ENCODE results near the gene RNF19B.
"Not testable (repeated sequence)": the region's sequence is repeated elsewhere in the genome, so short reads cannot be mapped to it uniquely, and the experiment has no call there.

RNF19B gene

DNA sequence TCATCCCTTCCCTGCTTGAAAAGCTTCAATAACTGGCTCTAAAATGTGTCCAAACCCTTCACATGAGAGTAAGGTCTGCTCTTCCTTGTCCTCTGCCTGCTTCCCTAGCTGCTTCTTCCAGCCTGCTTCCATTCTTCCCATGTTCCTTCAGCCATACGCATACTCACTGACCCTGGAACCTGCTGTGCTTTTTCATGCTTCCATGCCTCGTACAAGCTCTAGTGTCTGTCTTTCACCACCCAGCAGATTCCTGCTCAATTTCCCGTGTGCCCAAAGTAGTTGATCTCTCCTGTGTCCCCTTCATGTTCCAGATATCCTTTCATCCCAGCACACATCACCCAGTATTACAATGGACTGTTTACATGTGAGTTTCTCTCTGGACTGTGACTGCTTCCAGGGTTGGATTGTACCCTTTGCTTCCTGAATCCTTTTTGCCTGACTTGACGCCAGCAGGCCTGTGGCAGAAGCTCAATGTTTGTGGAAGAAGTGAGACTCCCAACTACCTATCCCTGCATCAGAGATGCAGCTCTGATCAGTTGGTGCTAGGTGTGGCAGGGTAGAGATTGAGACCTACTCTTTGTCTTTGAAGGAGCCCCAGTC lies 35.9 kb upstream of the RNF19B start:
- Mint-ChIP-seq H3K9me3 (no peaks in the 10 kb centered on the region), H3K4me3 (no peak overlapping the region), H3K27me3 (no peaks in the 10 kb centered on the region), H3K4me1 (peaks cover 19% of the 10 kb centered on the region), H3K27ac (no peak overlapping the region)
- DNase-seq (no peak), ATAC-seq (no peak)

DNA sequence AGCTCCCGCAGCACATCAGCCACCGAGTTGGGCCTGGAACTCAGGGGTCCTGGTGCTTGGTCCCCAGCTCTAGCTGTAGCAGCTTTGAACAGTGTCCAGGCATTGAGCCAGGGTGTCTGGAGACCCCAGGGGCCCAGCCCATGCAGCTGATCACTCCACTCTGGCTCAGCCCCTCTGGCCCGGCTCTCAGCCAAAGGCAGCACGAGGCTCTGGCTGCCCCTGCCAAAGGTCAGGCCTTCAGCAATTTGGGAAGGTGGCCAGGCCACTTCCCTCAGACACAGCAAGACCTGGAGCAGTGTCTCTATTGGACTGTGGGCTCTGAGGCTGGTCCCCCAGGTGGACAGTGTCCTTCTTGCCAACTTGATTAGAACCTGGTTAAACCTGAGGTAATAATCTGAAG lies 34.4 kb upstream of the RNF19B start:
- Mint-ChIP-seq H3K27ac (no peak overlapping the region), H3K4me1 (peaks cover 10% of the 10 kb centered on the region)

DNA sequence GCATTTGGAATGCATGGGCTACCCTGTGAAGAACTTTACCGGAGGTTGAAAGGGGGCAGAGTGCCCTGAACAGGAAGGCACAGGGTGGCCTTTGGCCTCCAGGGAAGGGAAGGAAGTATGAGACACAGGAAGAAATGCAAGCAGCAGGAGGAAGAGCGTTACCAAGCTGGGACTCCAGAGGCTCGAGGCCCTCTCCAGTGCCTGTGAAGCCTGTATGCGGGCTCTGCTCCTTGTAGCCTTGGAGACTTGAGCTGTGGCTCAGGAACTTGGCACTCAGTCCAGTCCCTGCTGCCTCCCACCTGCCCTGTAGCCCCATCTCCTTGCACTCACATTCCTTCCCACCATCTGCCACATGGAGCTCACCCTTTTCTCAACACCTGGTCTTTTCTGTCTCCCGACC lies 33.5 kb upstream of the RNF19B start:
- DNase-seq (no peak), ATAC-seq (no peak)
- Mint-ChIP-seq H3K9me3 (no peaks in the 10 kb centered on the region), H3K4me3 (no peak overlapping the region), H3K27me3 (no peaks in the 10 kb centered on the region), H3K27ac (peak overlapping the region in 1 of 2 donors; percentile 17), H3K4me1 (peaks cover 19% of the 10 kb centered on the region)

More for the DNA sequence above, 34.4 kb upstream of the RNF19B start:
- Mint-ChIP-seq H3K4me3 (no peak overlapping the region), H3K9me3 (no peaks in the 10 kb centered on the region), H3K27me3 (no peaks in the 10 kb centered on the region)
- no peak for ATAC-seq
- DNase-seq: no peak

DNA sequence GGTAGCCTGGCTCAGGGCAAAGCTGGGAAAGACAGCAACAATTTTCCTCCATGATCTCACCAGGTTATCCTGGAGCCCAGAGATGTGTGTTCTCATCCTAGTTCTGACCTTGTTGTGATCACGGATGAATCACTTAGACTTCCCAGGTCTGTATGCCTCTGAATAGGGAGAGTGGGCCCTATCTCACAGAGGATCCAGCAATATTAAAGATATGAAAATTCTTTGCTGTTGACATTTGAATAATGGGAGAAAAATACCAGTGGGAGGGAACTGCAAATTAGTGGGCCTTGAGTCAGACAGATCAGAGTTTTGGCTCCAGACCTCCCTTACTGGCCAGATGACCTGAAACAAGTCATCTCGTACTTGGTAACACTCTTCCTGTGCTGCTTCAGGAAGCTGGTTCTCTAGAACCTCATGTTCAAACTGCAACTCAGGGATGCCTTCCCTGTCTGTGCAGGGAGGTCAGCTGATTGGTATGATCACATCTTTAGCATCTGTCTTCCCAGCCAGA lies 32.8 kb upstream of the RNF19B start:
- no peaks in the 10 kb centered on the region for H3K27me3 Mint-ChIP-seq
- ATAC-seq: no peak
- H3K4me1 Mint-ChIP-seq: peaks cover 26% of the 10 kb centered on the region

DNA sequence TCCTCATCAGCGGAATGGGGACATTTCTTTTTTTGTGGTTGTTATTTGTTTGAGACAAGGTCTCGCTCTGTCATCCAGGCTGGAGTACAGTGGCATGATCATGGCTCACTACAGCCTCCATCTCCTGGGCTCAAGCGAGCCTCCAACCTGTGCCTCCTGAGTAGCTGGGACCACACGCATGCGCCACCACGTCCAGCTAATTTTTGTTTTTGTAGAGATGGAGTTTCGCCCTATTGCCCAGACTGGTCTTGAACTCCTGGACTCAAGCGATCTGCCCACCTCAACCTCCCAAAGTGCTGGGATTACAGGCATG lies 28.7 kb upstream of the RNF19B start:
- Mint-ChIP-seq H3K4me3 (peak overlapping the region in 1 of 2 donors; percentile 6), H3K4me1 (peaks cover 59% of the 10 kb centered on the region)
- not testable (repeated sequence) for H3K9me3 Mint-ChIP-seq, ATAC-seq, H3K27ac Mint-ChIP-seq, DNase-seq, H3K27me3 Mint-ChIP-seq

More for the DNA sequence above, 32.8 kb upstream of the RNF19B start:
- H3K9me3 Mint-ChIP-seq: no peaks in the 10 kb centered on the region
- no peak overlapping the region for H3K4me3 Mint-ChIP-seq
- H3K27ac Mint-ChIP-seq: peak overlapping the region in 1 of 2 donors; percentile 17
- DNase-seq: no peak

DNA sequence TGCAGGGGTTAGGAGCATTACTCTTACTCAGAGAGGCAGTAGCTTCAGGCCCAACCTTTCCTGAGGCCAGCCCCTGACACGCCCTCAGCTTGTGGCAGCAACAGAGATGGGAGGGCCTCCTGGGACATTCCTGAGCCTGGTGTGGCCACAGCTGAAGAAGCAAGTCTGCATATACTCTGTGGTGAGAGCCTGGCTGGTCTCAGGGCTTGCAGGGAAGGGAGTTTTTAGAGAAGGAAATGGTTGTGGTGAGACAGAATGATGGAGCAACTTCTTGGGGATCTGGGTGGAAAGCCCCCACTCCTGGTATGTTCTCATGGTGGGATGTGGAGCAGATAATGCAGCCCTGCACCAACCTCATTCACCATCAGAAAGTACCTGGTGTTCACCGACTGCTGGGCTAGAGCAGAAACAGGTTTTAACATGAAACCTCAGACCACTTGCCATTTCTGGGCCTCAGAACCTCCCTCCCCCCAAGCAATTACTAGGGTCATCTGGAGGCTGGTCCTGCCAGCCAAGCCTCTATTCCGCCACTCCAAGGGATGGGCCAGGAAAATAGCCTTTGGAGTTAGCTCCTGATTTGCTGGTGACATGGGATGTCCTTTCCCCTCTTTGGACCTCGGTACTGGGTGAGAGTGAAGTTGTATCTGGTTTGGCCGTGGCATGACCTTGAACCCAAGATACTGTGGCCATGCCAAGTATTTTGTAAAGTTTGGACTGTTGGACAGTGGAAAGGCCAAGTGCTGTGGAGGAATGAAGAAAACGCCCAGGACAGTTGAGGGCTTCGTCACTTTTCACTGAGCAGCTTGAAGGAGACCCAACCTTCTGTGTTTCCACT lies 28.1 kb upstream of the RNF19B start:
- DNase-seq (peak; percentile 71 to 94), ATAC-seq (peak; percentile 97)
- Mint-ChIP-seq H3K4me3 (peak overlapping the region; percentile 48 to 67), H3K27me3 (no peaks in the 10 kb centered on the region), H3K9me3 (no peaks in the 10 kb centered on the region), H3K4me1 (peaks cover 54% of the 10 kb centered on the region), H3K27ac (peak overlapping the region; percentile 36 to 84)

DNA sequence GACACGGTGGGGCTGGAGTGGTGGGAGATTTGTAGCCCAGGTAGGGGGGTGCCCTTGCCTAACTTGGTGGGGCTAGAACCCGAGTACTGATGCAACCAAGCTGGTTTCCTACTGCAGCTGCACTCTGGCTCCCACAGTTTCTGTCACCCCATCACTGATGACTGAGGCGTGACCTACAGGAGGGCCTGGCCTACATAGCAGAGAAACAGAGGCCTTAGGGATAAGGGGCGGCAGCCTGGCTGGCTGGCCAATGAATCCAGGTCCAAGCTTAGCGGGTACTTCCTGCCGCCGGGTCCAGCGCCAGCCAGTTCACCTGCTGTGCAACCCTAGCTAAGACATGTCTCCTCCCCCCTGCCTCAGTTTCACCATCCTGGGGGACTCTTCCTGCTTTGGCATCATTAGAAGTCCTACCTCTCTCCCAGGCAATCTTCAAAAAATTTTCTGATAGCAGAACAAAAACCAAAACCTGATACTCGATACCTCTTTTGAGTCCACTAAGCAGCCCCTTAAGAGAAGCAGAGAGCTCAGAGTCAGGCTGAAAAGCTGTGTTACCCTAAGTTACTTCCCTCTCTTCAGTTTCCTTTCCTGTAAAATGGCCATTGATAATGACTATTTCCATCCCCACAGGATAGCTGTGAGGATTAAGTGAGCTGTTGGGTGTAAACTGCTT lies 27.3 kb upstream of the RNF19B start:
- H3K4me1 Mint-ChIP-seq: peaks cover 52% of the 10 kb centered on the region
- no peak for ATAC-seq
- peak overlapping the region; percentile 48 to 67 for H3K4me3 Mint-ChIP-seq
- H3K9me3 Mint-ChIP-seq: no peaks in the 10 kb centered on the region
- DNase-seq: peak in 1 of 2 donors; percentile 19
- peak overlapping the region; percentile 36 to 84 for H3K27ac Mint-ChIP-seq
- H3K27me3 Mint-ChIP-seq: no peaks in the 10 kb centered on the region

DNA sequence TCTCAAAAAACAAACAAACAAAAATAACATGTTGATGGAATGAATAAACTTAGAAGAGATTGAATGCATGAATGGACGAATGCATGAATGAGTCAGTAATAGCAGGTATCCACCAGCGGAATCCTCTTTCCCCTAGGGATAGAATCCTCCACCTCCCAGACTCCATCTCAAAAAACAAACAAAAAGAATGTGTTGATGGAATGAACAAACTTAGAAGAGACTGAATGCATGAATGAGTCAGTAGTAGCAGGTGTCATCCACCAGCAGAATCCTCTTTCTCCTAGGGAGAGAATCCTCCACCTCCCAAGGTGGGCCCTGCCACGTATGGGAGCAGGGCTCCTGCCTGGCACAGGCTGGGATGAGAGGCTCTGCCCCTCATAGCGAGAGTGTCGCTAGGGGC lies 26.8 kb upstream of the RNF19B start:
- H3K27me3 Mint-ChIP-seq: no peaks in the 10 kb centered on the region
- DNase-seq: no peak
- H3K27ac Mint-ChIP-seq: no peak overlapping the region
- no peak overlapping the region for H3K4me3 Mint-ChIP-seq
- H3K4me1 Mint-ChIP-seq: peaks cover 52% of the 10 kb centered on the region
- no peaks in the 10 kb centered on the region for H3K9me3 Mint-ChIP-seq
- ATAC-seq: no peak

DNA sequence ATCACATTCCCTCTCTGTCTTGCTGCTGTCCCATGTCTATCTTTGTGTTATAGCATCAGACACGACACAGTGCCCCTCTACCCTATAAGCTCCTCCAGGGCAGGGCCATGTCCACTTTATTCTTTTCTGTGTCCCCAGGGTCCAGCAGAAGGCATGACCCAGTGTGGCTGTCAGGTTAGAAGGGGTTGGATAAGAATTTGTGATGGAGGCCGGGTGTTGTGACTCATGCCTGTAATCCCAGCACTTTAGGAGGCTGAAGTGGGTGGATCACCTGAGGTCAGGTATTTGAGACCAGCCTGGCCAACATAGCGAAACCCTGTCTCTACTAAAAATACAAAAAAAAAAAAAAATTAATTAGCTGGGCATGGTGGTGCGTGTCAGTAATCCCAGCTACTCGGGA lies 26.3 kb upstream of the RNF19B start:
- peaks cover 52% of the 10 kb centered on the region for H3K4me1 Mint-ChIP-seq
- no peak for ATAC-seq
- H3K4me3 Mint-ChIP-seq: no peak overlapping the region
- DNase-seq: no peak
- peak overlapping the region in 1 of 2 donors; percentile 30 for H3K27ac Mint-ChIP-seq
- H3K27me3 Mint-ChIP-seq: no peaks in the 10 kb centered on the region
- H3K9me3 Mint-ChIP-seq: no peaks in the 10 kb centered on the region

DNA sequence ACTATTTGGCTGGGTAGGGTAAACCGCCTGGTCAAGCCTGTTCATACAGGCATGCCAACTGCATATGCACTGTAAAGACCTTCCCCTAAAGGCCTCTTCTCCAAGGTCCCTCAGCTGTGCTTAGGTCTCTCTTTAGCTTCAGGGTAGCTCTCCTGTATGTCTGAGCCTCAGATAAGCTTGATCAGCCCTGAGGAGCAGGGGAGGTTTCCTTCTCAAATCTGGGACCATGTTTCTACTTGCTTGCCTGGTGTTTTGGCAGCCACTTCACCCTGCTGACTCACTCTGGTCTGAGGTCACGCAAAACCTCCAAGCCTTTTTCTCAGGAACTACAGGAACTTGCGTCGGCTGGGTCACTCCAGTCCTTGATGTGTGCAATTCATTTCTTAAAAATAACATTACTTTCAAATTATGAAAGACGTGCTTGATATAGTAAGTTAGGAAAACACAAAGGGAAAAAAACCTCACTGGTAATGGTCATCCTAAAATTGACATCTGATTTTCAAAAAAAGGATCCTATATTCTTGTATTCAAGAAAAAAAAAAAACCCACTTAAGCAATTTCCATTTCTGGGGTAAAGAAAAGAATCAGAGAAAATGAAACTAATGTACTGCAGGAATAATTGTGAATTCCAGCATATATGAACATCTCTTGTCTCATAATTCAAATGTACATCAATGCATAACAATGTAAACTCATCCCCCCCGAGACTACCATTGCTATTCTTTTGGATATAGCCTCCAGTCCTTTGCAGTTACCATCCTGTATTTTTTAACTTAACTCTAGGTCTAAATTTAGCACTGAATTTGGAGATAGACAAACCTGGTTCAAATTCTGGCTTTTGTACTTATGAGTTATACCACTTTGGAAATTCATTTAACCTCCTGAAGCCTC lies 24.8 kb upstream of the RNF19B start:
- Mint-ChIP-seq H3K4me3 (peak overlapping the region; percentile 62 to 66), H3K9me3 (no peaks in the 10 kb centered on the region), H3K27ac (peak overlapping the region; percentile 22 to 71), H3K27me3 (no peaks in the 10 kb centered on the region), H3K4me1 (peaks cover 63% of the 10 kb centered on the region)
- ATAC-seq (no peak), DNase-seq (peak in 1 of 2 donors; percentile 54)

DNA sequence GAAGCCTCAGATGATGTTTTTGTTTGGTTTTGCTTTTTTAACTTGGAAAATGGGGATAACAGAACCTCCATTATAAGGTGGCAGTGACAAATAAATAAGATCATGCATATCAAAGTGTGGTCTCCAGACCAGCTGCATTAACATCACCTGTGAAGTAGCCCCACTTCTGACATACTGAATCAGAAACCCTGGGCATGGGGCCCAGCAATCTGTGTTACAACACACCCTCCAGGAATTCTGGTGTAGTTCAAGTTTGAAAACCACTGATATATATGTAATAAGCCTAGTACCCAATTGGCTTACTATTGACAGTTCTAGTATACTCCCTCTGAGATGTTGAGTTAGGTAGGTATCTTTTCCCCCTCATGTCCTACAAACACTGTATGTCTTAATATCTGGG lies 24.1 kb upstream of the RNF19B start:
- no peak for DNase-seq
- Mint-ChIP-seq H3K27me3 (no peaks in the 10 kb centered on the region), H3K9me3 (no peaks in the 10 kb centered on the region), H3K27ac (peak overlapping the region in 1 of 2 donors; percentile 22), H3K4me1 (peaks cover 66% of the 10 kb centered on the region), H3K4me3 (peak overlapping the region; percentile 62 to 66)
- ATAC-seq: no peak

DNA sequence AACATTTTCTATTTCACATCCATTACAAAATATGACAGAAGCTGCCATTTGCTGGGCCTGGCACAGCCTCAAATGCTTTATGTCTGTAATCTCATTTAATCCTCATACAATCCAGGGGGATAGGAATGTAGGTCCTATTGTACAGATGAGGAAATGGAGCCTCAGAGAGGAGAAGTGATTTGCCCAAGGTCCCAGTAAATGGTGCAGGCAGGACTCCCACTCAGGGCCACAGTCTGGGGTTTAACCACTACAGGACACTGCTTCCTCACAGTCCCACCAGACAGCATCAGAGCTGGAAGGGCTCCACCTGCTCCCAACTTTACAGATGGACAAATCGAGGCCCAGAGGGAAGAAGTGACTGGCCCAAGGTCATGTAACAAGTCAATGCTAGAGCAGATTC lies 20.6 kb upstream of the RNF19B start:
- Mint-ChIP-seq H3K27me3 (no peaks in the 10 kb centered on the region), H3K27ac (no peak overlapping the region), H3K9me3 (peaks cover 4 to 6% of the 10 kb centered on the region in 2 donors), H3K4me3 (no peak overlapping the region), H3K4me1 (peaks cover 62% of the 10 kb centered on the region)
- DNase-seq: no peak
- ATAC-seq: no peak

DNA sequence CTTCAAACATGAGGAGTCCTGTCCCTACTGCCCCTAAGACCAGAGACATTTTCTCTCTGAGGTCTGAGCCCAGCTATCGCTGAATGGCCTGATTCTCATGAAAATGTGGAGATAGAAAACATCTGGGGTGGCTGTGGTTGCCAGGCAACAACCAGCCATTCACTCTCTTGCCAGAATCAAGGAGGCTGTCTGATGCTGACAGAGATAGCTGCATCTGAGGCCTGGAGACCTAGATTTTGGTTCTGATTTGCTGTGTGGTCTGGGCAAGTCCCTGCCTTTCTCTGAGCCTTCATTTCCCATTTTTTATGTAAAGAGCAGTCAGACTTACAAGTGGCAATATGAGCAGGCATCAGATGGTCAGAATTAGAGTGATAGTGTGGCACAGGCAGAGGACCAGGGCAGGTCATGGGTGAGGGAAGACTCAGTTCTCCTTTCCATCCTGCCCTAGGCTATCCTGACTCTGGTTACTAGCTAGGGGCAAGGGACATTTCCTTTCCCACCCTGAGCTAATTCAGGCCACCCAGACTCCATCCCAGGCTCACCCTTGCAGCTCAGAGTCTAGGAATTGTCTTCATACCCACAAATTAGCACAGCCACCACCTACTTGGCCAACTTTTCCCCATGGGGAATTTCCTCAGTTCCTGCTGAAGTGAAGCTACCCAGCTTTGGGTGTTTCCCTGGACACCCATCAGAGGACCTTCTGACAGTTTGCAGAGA lies 20.0 kb upstream of the RNF19B start:
- H3K4me3 Mint-ChIP-seq: peak overlapping the region in 1 of 2 donors; percentile 20
- peak overlapping the region in 1 of 2 donors; percentile 53 for H3K27ac Mint-ChIP-seq
- DNase-seq (peak in 1 of 2 donors; percentile 46), ATAC-seq (peak; percentile 54)
- peaks cover 4 to 6% of the 10 kb centered on the region in 2 donors for H3K9me3 Mint-ChIP-seq
- H3K27me3 Mint-ChIP-seq: no peaks in the 10 kb centered on the region
- peaks cover 62% of the 10 kb centered on the region for H3K4me1 Mint-ChIP-seq

DNA sequence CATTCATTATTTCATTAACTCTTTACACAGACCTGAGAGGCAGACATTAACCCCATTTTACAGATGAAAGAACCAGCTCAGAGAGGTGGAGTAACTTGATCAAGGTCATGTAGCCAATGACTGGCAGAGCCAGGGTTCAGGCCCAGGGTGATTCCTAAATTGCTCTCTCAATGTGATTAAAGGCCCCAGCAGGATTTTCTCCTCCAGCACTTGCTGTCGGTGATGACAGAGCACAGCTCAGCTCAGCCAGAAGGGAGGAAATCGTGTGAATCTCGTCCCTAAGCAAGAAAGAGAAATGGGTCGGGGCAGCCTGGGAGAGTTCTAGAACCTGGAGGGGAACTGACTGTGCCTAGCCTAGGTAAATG lies 19.5 kb upstream of the RNF19B start:
- no peak overlapping the region for H3K4me3 Mint-ChIP-seq
- ATAC-seq: no peak

More for the DNA sequence above, 19.5 kb upstream of the RNF19B start:
- Mint-ChIP-seq H3K27ac (no peak overlapping the region), H3K27me3 (no peaks in the 10 kb centered on the region), H3K4me1 (peaks cover 58% of the 10 kb centered on the region), H3K9me3 (peaks cover 4 to 6% of the 10 kb centered on the region in 2 donors)
- no peak for DNase-seq
